Measurements from ENCODE around the gene FKBP14. TPM values are rescaled to one million over a fixed set of nuclear protein-coding genes. Genes with fewer than 3 reads are reported as not detected.

Gene FKBP14
- total RNA-seq, 1 donor from 2014 or later = 20.3 TPM

DNA sequence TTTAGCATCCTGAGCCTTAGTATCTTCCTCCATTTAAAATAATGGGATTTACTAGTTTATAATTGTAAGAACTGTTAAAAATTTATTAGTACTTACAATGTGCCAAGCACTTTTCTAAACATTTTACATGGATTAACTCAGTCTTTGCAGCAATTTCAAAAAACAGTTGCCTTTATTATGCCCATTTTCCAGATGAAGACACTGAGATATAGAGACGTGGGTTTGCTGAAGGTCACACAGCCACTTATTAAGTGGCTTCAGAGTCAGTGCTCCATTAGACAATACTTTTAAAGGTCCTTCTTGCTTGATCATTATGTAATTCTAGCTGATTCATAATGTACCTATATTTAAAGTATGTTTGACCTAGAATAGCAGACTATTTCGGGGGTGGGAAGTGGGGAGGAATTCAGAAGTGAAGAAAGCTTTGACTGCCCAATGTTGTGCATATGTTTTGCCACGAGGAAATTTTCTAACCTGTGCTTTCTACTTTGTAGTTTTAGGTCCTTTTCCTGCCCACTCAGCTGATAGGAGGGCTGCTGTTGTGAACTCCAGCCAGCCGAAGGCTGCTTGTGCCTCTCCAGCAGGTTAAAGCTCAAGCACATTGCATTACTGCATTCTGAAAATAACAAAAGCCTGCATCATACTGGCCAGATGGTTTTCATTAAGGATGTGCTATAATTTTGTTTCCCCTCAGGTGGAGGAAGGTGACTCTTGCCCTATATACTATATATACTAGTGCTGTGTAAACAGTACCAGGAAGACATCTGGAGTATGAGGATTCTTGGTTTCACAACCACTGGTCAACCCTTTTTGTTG is 6.0 kb upstream of the FKBP14 start:
- peak overlapping the region; percentile 48 for H3K4me3 Mint-ChIP-seq
- H3K4me1 Mint-ChIP-seq = peaks cover 6% of the 10 kb centered on the region
- no peaks in the 10 kb centered on the region for H3K27me3 Mint-ChIP-seq (ENCODE audit: low read depth)

DNA sequence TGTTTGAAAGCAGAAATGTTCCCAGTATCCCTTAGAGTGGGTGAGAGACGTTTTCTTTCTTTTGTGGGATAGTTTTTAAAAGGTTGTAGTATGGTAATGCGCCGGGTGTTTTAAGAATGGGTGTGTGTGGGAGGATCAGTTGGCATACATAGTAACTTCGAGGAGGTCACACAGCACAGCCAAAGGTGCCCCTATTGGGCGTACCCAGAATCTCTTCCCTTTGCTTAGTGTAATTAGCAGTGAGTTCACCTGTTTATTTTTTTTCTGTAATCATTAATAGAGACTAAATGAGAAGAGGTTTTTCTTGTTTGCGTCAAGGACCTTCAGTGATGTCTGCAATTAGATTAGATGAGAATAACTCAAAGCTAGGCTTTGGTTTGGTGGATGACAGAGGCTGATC is 3.2 kb upstream of the FKBP14 start:
- H3K27me3 Mint-ChIP-seq (ENCODE audit: low read depth) = no peaks in the 10 kb centered on the region
- DNase-seq (ENCODE audit: low read depth, low spot score) = no peak
- TF ChIP-seq, protein P1, sequence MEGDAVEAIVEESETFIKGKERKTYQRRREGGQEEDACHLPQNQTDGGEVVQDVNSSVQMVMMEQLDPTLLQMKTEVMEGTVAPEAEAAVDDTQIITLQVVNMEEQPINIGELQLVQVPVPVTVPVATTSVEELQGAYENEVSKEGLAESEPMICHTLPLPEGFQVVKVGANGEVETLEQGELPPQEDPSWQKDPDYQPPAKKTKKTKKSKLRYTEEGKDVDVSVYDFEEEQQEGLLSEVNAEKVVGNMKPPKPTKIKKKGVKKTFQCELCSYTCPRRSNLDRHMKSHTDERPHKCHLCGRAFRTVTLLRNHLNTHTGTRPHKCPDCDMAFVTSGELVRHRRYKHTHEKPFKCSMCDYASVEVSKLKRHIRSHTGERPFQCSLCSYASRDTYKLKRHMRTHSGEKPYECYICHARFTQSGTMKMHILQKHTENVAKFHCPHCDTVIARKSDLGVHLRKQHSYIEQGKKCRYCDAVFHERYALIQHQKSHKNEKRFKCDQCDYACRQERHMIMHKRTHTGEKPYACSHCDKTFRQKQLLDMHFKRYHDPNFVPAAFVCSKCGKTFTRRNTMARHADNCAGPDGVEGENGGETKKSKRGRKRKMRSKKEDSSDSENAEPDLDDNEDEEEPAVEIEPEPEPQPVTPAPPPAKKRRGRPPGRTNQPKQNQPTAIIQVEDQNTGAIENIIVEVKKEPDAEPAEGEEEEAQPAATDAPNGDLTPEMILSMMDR (conservative IDR thresholded peaks at IDR 0.05) = no peak
- no peak overlapping the region for H3K4me3 Mint-ChIP-seq
- peaks cover 32% of the 10 kb centered on the region for H3K4me1 Mint-ChIP-seq
- peak overlapping the region; percentile 40 for H3K27ac Mint-ChIP-seq (ENCODE audit: unreplicated experiment)
- H3K36me3 Mint-ChIP-seq (ENCODE audit: low read depth) = no peaks in the 10 kb centered on the region
- no peaks in the 10 kb centered on the region for H3K9me3 Mint-ChIP-seq

More for the DNA sequence above, 6.0 kb upstream of the FKBP14 start:
- DNase-seq (ENCODE audit: low read depth, low spot score) = no peak
- TF ChIP-seq, protein P1 (conservative IDR thresholded peaks at IDR 0.05) = no peak
- Mint-ChIP-seq H3K9me3 (no peaks in the 10 kb centered on the region), H3K27ac (ENCODE audit: unreplicated experiment) (no peak overlapping the region), H3K36me3 (ENCODE audit: low read depth) (no peaks in the 10 kb centered on the region)

DNA sequence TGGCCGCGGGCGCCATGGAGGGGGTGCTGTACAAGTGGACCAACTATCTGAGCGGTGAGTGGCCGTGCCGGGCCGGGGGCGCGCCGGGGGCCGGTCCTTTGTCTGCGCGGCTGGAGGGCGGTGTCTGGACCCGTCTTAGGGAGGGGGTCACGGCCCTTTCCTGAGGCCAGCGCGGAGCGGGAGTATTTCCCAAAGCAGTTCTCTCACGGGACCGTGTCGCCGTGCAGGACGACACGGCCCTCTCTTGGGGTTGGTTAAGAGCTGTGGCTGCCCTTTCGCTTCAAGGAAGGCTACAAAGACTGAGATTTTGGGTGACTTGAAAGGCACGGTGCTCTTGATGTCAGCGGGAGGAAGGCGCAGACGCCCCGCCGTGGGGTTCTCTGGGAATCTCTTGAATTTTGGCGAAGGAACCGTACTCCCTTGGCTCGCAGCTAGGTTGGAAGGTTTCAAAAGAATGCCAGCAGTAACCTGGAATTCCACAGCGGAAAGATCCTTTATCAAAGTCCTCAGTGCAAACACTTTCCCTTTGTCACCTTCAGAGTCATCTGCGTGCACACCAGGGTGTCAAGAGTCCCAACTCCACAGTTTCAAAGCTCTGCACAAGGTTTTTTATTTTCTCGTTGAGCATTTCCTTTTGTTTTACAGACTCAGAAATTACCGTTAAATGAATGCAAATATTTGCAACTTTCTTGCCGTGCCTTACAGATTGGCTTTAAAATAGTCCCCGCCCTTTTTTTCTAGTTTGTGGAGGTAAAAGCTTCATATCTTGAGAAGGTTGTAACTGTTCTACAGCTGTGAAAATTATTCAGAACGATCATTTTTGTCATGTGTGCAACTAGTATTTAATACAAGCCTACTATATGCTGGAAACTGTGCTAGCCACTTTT is 2.5 kb upstream of the FKBP14 start:
- no peaks in the 10 kb centered on the region for H3K9me3 Mint-ChIP-seq
- no peaks in the 10 kb centered on the region for H3K27me3 Mint-ChIP-seq (ENCODE audit: low read depth)
- TF ChIP-seq, protein P1 (conservative IDR thresholded peaks at IDR 0.05) = peak; percentile 22
- H3K4me3 Mint-ChIP-seq = no peak overlapping the region
- peaks cover 35% of the 10 kb centered on the region for H3K4me1 Mint-ChIP-seq
- H3K36me3 Mint-ChIP-seq (ENCODE audit: low read depth) = no peaks in the 10 kb centered on the region
- no peak for DNase-seq (ENCODE audit: low read depth, low spot score)
- H3K27ac Mint-ChIP-seq (ENCODE audit: unreplicated experiment) = peak overlapping the region; percentile 97

DNA sequence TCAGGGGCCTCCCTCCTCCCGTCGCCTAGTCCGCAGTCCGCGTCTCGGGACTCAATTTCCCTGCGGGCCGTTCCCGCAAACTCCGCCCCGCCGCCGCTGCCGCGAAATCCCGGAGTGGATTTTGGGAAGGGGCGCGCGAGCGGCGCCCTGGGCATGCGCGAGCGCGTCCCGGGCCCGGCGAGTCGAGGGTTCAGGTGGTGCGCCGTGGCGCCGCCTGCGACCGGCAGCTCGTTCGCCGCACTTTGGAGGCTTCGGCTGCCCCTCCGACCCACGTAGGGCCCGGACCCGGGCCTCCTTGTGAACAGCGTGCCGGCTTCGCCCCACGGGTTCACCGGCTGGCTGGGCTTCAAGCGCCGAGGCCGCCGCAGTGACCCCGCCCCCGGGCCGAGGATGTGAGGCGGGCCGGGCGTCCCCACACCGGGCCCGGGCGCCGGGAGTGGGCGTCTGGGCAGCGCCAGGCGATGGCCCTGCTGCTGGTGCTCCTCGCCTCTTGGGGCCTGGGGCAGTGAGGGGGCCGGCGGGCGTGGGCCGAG is 1.8 kb upstream of the FKBP14 start, which contains the start of gene PLEKHA8:
TSS of gene PLEKHA8 (plus strand) at position 197 of the 533 bp plus-strand sequence. CDS start 351 bp downstream, outside the sequence.
- peak within 1 kb of the TSS; percentile 96 for H3K4me3 Mint-ChIP-seq
- no peaks in the 10 kb centered on the region for H3K36me3 Mint-ChIP-seq (ENCODE audit: low read depth)

More for the DNA sequence above, 1.8 kb upstream of the FKBP14 start, which contains the start of gene PLEKHA8:
- TF ChIP-seq, protein P1 (conservative IDR thresholded peaks at IDR 0.05) = no peak
- Mint-ChIP-seq H3K27ac (ENCODE audit: unreplicated experiment) (peak within 1 kb of the TSS; percentile 97), H3K9me3 (no peaks in the 10 kb centered on the region), H3K27me3 (ENCODE audit: low read depth) (no peaks in the 10 kb centered on the region), H3K4me1 (peaks cover 42% of the 10 kb centered on the region)
- DNase-seq (ENCODE audit: low read depth, low spot score) = peak; percentile 96
